Measurements from ENCODE around the gene WNT4. TPM values are rescaled to one million over a fixed set of nuclear protein-coding genes. Genes with fewer than 3 reads are reported as not detected.

Gene WNT4
- total and polyA plus RNA-seq, 10 of the 15 experiments (the other 5 are each of a cell fraction or from before 2014, with no cell fraction given), result 0.01 TPM; not detected in 9

DNA sequence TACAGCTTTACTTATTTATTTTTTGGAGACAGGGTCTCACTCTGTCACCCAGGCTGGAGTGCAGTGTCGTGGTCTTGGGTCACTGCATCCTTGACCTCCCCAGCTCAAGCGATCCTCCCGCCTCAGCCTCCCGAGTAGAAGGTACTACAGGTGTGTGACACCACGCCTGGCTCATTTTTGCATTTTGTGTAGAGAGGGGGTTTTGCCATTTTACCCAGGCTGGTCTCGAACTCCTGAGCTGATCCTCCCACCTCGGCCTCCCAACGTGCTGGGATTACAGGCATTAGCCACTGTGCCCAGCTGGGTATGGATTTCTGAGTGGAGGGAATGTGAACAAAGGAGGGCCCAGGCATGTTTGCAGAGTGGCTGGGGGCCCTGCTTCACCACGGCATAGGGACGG, 44.1 kb downstream of the WNT4 start:
- CTCF ChIA-PET, result interaction anchor here (1.2 to 1.8 kb wide), 3 partner anchors 9 to 40 kb away, joined by 3 to 4 read pairs (median 4); no protein-coding TSS in a partner anchor
- no peak overlapping the region for H2AFZ ChIP-seq (ENCODE audit: control insufficient read depth, low read depth, low read length)
- no peak overlapping the region for H3K27ac ChIP-seq (ENCODE audit: control insufficient read depth, insufficient read depth)
- ATAC-seq (no peak), DNase-seq (ENCODE audit: low read depth, low spot score) (no peak), FAIRE-seq (no peak)
- SMC1A ChIA-PET (ENCODE audit: uncharacterized antibody, unreplicated experiment), result interaction anchor here (0.7 to 1.9 kb wide), 4 partner anchors 8 to 85 kb away, joined by 3 to 5 read pairs (median 3); no protein-coding TSS in a partner anchor
- H3K4me2 ChIP-seq (ENCODE audit: control insufficient read depth, insufficient read depth), result no peak overlapping the region
- POLR2A ChIA-PET, result interaction anchor here (2.2 to 3.6 kb wide), 2 partner anchors 9 to 74 kb away, joined by 6 to 14 read pairs; no protein-coding TSS in a partner anchor
- H3K9ac ChIP-seq (ENCODE audit: control insufficient read depth, insufficient read depth, low read length), result no peak overlapping the region
- RAD21 ChIA-PET (ENCODE audit: unreplicated experiment), result interaction anchor here (1.9 kb wide), 1 partner anchor 74 kb away, joined by 6 read pairs; no protein-coding TSS in a partner anchor
- H3K9me3 ChIP-seq (replicated peaks; ENCODE audit: control insufficient read depth, insufficient read depth, low read length), result no peaks in the 10 kb centered on the region
- WGBS (ENCODE audit: insufficient coverage, insufficient replicate concordance, low lambda C conversion rate, missing lambda C conversion rate), result 98% methylated on average over 10 of the region's 10 CpGs
- BruUV-seq (replicated peaks), result no TSS peak
- H3K27me3 ChIP-seq (replicated peaks in 1 of 2; ENCODE audit: control insufficient read depth in 2 of 2, insufficient read depth in 2 of 2, low read length in 1 of 2), result no peaks in the 10 kb centered on the region
- H3K4me1 ChIP-seq (ENCODE audit: control insufficient read depth, insufficient read depth, low read length), result peaks cover 16% of the 10 kb centered on the region
- no peak overlapping the region for H3K4me3 ChIP-seq
- intact Hi-C loops (cut with micrococcal nuclease; ENCODE audit: unreplicated experiment) (no loop called here), in situ Hi-C loops (cut with MboI) (no loop called here)
- H4K20me1 ChIP-seq (ENCODE audit: control insufficient read depth, insufficient read depth), result peaks cover 7% of the 10 kb centered on the region; the same call in 1 of the 2 replicates
- peaks cover 6 to 33% of the 10 kb centered on the region in 2 experiments for H3K36me3 ChIP-seq (ENCODE audit: control insufficient read depth in 2 of 2, insufficient read depth in 2 of 2, low read length in 1 of 2)
- TF ChIP-seq CEBPB (IDR thresholded peaks at IDR 0.05; ENCODE audit: borderline replicate concordance in 1 of 2, low read depth in 2 of 2, low read length in 2 of 2) (no peak), POLR2A (IDR thresholded peaks at IDR 0.05; ENCODE audit: low read depth, low read length) (peak; percentile 35; the same call in 1 of the 2 replicates)
- H3K79me2 ChIP-seq (ENCODE audit: control insufficient read depth, insufficient read depth, low read length), result peaks cover 15% of the 10 kb centered on the region

- Histone ChIP-seq H3K4me3 (no peak overlapping the region), H3K27ac (ENCODE audit: control insufficient read depth, insufficient read depth) (no peak overlapping the region), H3K9ac (ENCODE audit: control insufficient read depth, insufficient read depth, low read length) (no peak overlapping the region), H3K4me2 (ENCODE audit: control insufficient read depth, insufficient read depth) (no peak overlapping the region), H2AFZ (ENCODE audit: control insufficient read depth, low read depth, low read length) (no peak overlapping the region), H3K27me3 (replicated peaks in 1 of 2; ENCODE audit: control insufficient read depth in 2 of 2, insufficient read depth in 2 of 2, low read length in 1 of 2) (no peaks in the 10 kb centered on the region), H3K79me2 (ENCODE audit: control insufficient read depth, insufficient read depth, low read length) (peaks cover 17% of the 10 kb centered on the region), H3K4me1 (ENCODE audit: control insufficient read depth, insufficient read depth, low read length) (peaks cover 19% of the 10 kb centered on the region), H3K36me3 (ENCODE audit: control insufficient read depth in 2 of 2, insufficient read depth in 2 of 2, low read length in 1 of 2) (peaks cover 6 to 42% of the 10 kb centered on the region in 2 experiments), H4K20me1 (ENCODE audit: control insufficient read depth, insufficient read depth) (peaks cover 7% of the 10 kb centered on the region; the same call in 1 of the 2 replicates), H3K9me3 (replicated peaks; ENCODE audit: control insufficient read depth, insufficient read depth, low read length) (no peaks in the 10 kb centered on the region)
- no TSS peak for BruUV-seq (replicated peaks)
- POLR2A ChIA-PET, result no interaction called here
- DNase-seq (ENCODE audit: low read depth, low spot score) (no peak), FAIRE-seq (no peak), ATAC-seq (no peak)
- TF ChIP-seq POLR2AphosphoS5 (IDR thresholded peaks at IDR 0.05; ENCODE audit: low read length), result peak; percentile 33; the same call in 1 of the 2 replicates
- no peak for TF ChIP-seq ZNF592 (IDR thresholded peaks at IDR 0.05)
- TF ChIP-seq POLR2A (IDR thresholded peaks at IDR 0.05; ENCODE audit: low read depth, low read length), result 0 out of 2 replicates have a peak, but pooled peaks have one; percentile 5
- TF ChIP-seq ATF3 (IDR thresholded peaks at IDR 0.05; ENCODE audit: borderline replicate concordance, extremely low read depth, low read depth, low read length), result no peak
- TF ChIP-seq PAX5 (IDR thresholded peaks at IDR 0.05; ENCODE audit: borderline replicate concordance, low read depth, low read length), result no peak
- TF ChIP-seq TCF7 (IDR thresholded peaks at IDR 0.05; ENCODE audit: borderline replicate concordance), result no peak
- in situ Hi-C loops (cut with MboI), result no loop called here
- RAD21 ChIA-PET (ENCODE audit: unreplicated experiment), result no interaction called here
- SMC1A ChIA-PET (ENCODE audit: uncharacterized antibody, unreplicated experiment), result no interaction called here
- 98% methylated on average over 3 of the region's 3 CpGs for WGBS (ENCODE audit: insufficient coverage, insufficient replicate concordance, low lambda C conversion rate, missing lambda C conversion rate)
- CTCF ChIA-PET, result no interaction called here
- intact Hi-C loops (cut with micrococcal nuclease; ENCODE audit: unreplicated experiment), result no loop called here
These were observed 46.4 kb downstream of the WNT4 start for GRCh38 chr1:22096463-22096862.
